ENCODE measurements around the gene GPC6. TPM values are rescaled to one million over a fixed set of nuclear protein-coding genes. Genes with fewer than 3 reads are reported as not detected.

The GPC6 gene
- total RNA-seq, 1 donor from 2014 or later: 13.8 TPM

DNA sequence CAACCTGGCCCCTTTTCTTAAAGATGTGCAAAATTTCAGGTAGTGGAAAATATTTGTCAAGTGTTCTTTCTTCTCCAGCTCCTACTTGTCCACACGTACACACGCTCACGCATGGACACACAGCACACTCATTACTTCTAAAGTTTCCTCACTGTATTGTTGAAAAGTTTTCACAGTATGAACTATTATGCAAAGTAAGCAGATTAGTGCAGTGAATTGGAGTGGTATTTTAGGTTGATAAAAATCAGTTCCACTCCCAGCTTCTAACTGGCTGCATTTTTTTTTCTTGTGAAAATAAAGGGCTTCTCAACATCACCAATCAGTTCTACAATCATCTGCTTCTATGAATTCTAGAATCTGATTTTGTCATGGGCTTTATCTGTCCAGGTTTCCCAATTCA is 988.4 kb downstream of the GPC6 start:
- Histone ChIP-seq H3K27me3 (no peaks in the 10 kb centered on the region), H3K9me3 (no peaks in the 10 kb centered on the region), H3K27ac (no peak overlapping the region), H3K4me3 (no peak overlapping the region), H3K36me3 (no peaks in the 10 kb centered on the region), H3K4me1 (peaks cover 6% of the 10 kb centered on the region)
- no peak for TF ChIP-seq POLR2AphosphoS5 (IDR thresholded peaks at IDR 0.05; ENCODE audit: insufficient read depth in 1 of 2, low read depth in 1 of 2)
- TF ChIP-seq, protein P1, sequence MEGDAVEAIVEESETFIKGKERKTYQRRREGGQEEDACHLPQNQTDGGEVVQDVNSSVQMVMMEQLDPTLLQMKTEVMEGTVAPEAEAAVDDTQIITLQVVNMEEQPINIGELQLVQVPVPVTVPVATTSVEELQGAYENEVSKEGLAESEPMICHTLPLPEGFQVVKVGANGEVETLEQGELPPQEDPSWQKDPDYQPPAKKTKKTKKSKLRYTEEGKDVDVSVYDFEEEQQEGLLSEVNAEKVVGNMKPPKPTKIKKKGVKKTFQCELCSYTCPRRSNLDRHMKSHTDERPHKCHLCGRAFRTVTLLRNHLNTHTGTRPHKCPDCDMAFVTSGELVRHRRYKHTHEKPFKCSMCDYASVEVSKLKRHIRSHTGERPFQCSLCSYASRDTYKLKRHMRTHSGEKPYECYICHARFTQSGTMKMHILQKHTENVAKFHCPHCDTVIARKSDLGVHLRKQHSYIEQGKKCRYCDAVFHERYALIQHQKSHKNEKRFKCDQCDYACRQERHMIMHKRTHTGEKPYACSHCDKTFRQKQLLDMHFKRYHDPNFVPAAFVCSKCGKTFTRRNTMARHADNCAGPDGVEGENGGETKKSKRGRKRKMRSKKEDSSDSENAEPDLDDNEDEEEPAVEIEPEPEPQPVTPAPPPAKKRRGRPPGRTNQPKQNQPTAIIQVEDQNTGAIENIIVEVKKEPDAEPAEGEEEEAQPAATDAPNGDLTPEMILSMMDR (IDR thresholded peaks at IDR 0.05): no peak
- TF ChIP-seq POLR2A (IDR thresholded peaks at IDR 0.05): no peak
- DNase-seq (ENCODE audit: extremely low spot score in 2 of 2): no peak
- intact Hi-C loops (cut with DNase I): no loop called here

DNA sequence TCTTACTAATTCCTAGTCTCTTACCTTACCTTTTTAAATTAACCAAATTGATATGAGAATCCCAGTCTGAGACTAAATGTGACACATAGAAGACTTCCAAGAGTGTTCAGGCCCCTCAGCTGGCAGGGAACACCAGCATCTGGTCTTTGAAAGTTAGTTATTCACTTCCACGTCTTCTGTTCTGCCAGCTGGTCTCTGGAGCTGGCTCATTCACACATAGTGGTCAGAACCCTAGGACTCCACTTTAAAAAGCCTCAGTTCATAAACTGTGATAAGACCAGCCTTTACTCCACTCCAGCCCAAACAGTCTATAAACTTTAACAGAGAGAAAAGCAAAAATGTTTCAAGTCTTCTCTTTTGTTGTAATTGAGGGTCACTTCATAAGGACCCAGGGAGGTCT is 989.9 kb downstream of the GPC6 start:
- TF ChIP-seq, protein P1 (IDR thresholded peaks at IDR 0.05): no peak
- TF ChIP-seq POLR2AphosphoS5 (IDR thresholded peaks at IDR 0.05; ENCODE audit: insufficient read depth in 1 of 2, low read depth in 1 of 2) (no peak), POLR2A (IDR thresholded peaks at IDR 0.05) (no peak)
- Histone ChIP-seq H3K27ac (no peak overlapping the region), H3K27me3 (no peaks in the 10 kb centered on the region), H3K9me3 (no peaks in the 10 kb centered on the region), H3K4me3 (no peak overlapping the region), H3K4me1 (no peaks in the 10 kb centered on the region), H3K36me3 (no peaks in the 10 kb centered on the region)
- intact Hi-C loops (cut with DNase I): no loop called here
- DNase-seq (ENCODE audit: extremely low spot score in 2 of 2): no peak

DNA sequence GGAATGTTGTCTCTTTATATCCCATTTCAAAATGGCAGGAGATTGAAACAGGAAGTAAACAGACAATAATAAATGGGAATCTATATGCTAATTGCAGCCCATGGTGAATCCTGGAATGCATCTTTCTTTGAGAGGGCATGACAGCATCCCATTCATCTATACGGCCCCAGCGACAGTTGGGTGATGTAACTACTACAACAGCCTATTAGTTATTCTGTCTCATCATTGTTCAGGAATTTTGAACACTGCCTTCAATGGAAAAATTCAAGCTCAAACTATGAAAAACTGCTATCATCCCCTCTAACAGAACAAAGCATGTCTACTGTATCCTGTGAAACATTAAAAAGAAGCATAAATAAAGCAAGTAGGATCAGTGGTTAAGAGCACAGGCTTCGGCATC is 990.8 kb downstream of the GPC6 start:
- Histone ChIP-seq H3K36me3 (no peaks in the 10 kb centered on the region), H3K27ac (no peak overlapping the region), H3K27me3 (no peaks in the 10 kb centered on the region), H3K4me1 (no peaks in the 10 kb centered on the region), H3K4me3 (no peak overlapping the region), H3K9me3 (no peaks in the 10 kb centered on the region)
- no peak for DNase-seq (ENCODE audit: extremely low spot score in 2 of 2)
- TF ChIP-seq POLR2AphosphoS5 (IDR thresholded peaks at IDR 0.05; ENCODE audit: insufficient read depth in 1 of 2, low read depth in 1 of 2) (no peak), POLR2A (IDR thresholded peaks at IDR 0.05) (no peak)
- TF ChIP-seq, protein P1 (IDR thresholded peaks at IDR 0.05): no peak
- intact Hi-C loops (cut with DNase I): no loop called here

DNA sequence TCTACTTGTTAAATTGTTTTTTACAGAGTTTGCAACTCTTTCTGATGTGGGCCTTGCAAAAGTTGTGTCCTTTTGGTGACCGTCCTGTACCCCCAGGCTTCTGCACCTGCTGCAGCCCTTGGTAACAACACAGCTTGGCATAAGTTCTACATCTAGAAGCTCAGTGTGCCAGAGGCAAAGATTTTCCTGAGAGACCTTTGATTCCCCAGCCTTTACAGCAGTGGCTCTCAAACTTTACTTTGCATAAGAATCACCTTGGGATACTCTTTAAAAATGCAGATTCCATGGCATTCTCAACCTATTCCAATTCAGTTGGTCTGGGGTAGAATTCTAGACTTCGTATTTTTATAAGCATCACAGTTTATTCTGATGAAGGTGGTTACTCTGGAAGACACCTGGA is 991.9 kb downstream of the GPC6 start:
- no peaks in the 10 kb centered on the region for H3K36me3 ChIP-seq
- no peaks in the 10 kb centered on the region for H3K4me1 ChIP-seq
- H3K27me3 ChIP-seq: no peaks in the 10 kb centered on the region
- DNase-seq (ENCODE audit: extremely low spot score in 2 of 2): no peak
- H3K27ac ChIP-seq: no peak overlapping the region
- no peak overlapping the region for H3K4me3 ChIP-seq
- TF ChIP-seq, protein P1 (IDR thresholded peaks at IDR 0.05): no peak
- TF ChIP-seq POLR2A (IDR thresholded peaks at IDR 0.05) (no peak), POLR2AphosphoS5 (IDR thresholded peaks at IDR 0.05; ENCODE audit: insufficient read depth in 1 of 2, low read depth in 1 of 2) (no peak)
- H3K9me3 ChIP-seq: no peaks in the 10 kb centered on the region
- intact Hi-C loops (cut with DNase I): no loop called here

DNA sequence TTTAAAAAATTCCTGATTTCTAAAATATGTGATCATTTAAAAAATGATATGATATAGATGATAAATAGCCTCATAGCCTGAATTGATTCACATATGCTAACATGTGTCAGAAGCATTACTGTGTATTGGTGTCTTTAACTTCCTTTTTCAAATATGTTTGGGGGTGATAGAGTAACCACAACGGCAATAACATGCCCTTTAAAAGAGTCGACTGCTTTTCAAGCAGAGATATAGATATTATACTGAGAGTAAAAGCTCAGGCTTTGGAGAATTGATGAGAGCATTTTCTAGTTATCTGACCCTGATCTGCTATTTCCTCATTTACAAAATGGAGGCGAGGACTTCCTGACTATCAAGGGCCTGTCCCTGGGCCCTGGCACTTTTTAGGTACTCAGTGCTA is 992.3 kb downstream of the GPC6 start:
- H3K36me3 ChIP-seq: no peaks in the 10 kb centered on the region
- H3K4me1 ChIP-seq: no peaks in the 10 kb centered on the region
- TF ChIP-seq POLR2A (IDR thresholded peaks at IDR 0.05) (no peak), POLR2AphosphoS5 (IDR thresholded peaks at IDR 0.05; ENCODE audit: insufficient read depth in 1 of 2, low read depth in 1 of 2) (no peak)
- TF ChIP-seq, protein P1 (IDR thresholded peaks at IDR 0.05): no peak
- no peak overlapping the region for H3K27ac ChIP-seq
- H3K4me3 ChIP-seq: no peak overlapping the region
- intact Hi-C loops (cut with DNase I): no loop called here
- no peaks in the 10 kb centered on the region for H3K9me3 ChIP-seq
- DNase-seq (ENCODE audit: extremely low spot score in 2 of 2): no peak
- H3K27me3 ChIP-seq: no peaks in the 10 kb centered on the region

All from vagina (tissue), 2 donors.